Trophoblast cell (in vitro differentiated cells and primary cell): ENCODE measurements around the gene UBE2J2.

Source experiments
- DNase-seq, 2 donors: peaks; one replicate each; pipeline ENCODE4 v3.0.0-alpha.2; 2016
- H2AFZ ChIP-seq: 2 replicates; pipeline ENCODE4 v1.6.1; 2013; ENCODE audit warnings: low read length, moderate library complexity, mild to moderate bottlenecking; ENCODE audit not compliant: insufficient read depth, poor library complexity
- H2AK5ac ChIP-seq: 2 replicates; pipeline ENCODE4 v1.6.1; 2013; ENCODE audit warnings: mild to moderate bottlenecking, low read length
- H2BK120ac ChIP-seq: 2 replicates; pipeline ENCODE4 v1.6.1; 2013; ENCODE audit warnings: low read length, mild to moderate bottlenecking, moderate library complexity; ENCODE audit not compliant: insufficient read depth, poor library complexity
- H2BK12ac ChIP-seq: 2 replicates; pipeline ENCODE4 v1.6.1; 2013; ENCODE audit warnings: mild to moderate bottlenecking, low read length, moderate library complexity
- H2BK5ac ChIP-seq: 2 replicates; pipeline ENCODE4 v1.6.1; 2013; ENCODE audit warnings: low read length, low read depth, moderate library complexity, mild to moderate bottlenecking; ENCODE audit not compliant: poor library complexity
- H3K14ac ChIP-seq: 2 replicates; pipeline ENCODE4 v1.6.1; 2013; ENCODE audit warnings: mild to moderate bottlenecking, low read length
- H3K18ac ChIP-seq: 2 replicates; pipeline ENCODE4 v1.6.1; 2013; ENCODE audit warnings: mild to moderate bottlenecking, low read length
- H3K23ac ChIP-seq: 2 replicates; pipeline ENCODE4 v1.6.1; 2013; ENCODE audit warnings: low read length
- H3K27ac ChIP-seq: 2 replicates; pipeline ENCODE4 v1.5.1; 2013; ENCODE audit warnings: low read depth, mild to moderate bottlenecking, inconsistent platforms, low read length, moderate library complexity
- H3K27me3 ChIP-seq: 2 replicates; pipeline ENCODE4 v1.6.1; 2013; ENCODE audit warnings: inconsistent platforms, mild to moderate bottlenecking, low read length, moderate library complexity; ENCODE audit not compliant: insufficient read depth
- H3K36me3 ChIP-seq, 2 experiments: 1 replicate in 1 of 2; 2 replicates in 1 of 2; pipeline ENCODE4 v1.6.1; 2013; ENCODE audit warnings: low read length in 2 of 2, mild to moderate bottlenecking in 2 of 2, moderate library complexity in 1 of 2; ENCODE audit not compliant: insufficient read depth in 2 of 2, control insufficient read depth in 1 of 2
- H3K4ac ChIP-seq: 2 replicates; pipeline ENCODE4 v1.6.1; 2013; ENCODE audit warnings: low read depth, mild to moderate bottlenecking, low read length, moderate library complexity
- H3K4me1 ChIP-seq, 2 experiments: 1 replicate in 1 of 2; 2 replicates in 1 of 2; pipeline ENCODE4 v1.6.1; 2013; ENCODE audit warnings: low read length in 2 of 2, mild to moderate bottlenecking in 2 of 2, moderate library complexity in 1 of 2; ENCODE audit not compliant: insufficient read depth in 2 of 2, control insufficient read depth in 1 of 2
- H3K4me2 ChIP-seq: 2 replicates; pipeline ENCODE4 v1.6.1; 2013; ENCODE audit warnings: inconsistent platforms, mild to moderate bottlenecking, low read length, moderate library complexity
- H3K4me3 ChIP-seq: 2 replicates; pipeline ENCODE4 v1.5.1; 2013; ENCODE audit warnings: mild to moderate bottlenecking, low read depth, low read length, inconsistent platforms
- H3K79me1 ChIP-seq: one replicate; pipeline ENCODE4 v1.6.1; 2013; ENCODE audit warnings: low read length
- H3K79me2 ChIP-seq: 2 replicates; pipeline ENCODE4 v1.6.1; 2013; ENCODE audit warnings: low read length, mild to moderate bottlenecking; ENCODE audit not compliant: control insufficient read depth, insufficient read depth, poor library complexity
- H3K9ac ChIP-seq: 2 replicates; pipeline ENCODE4 v1.6.1; 2013; ENCODE audit warnings: mild to moderate bottlenecking, low read length
- H3K9me3 ChIP-seq: 2 replicates; pipeline ENCODE4 v1.6.1; 2013; ENCODE audit warnings: low read depth, mild to moderate bottlenecking, control low read depth, inconsistent platforms, low read length; ENCODE audit not compliant: insufficient read depth
- H4K12ac ChIP-seq: 2 replicates; pipeline ENCODE4 v1.6.1; 2013; ENCODE audit warnings: low read depth, mild to moderate bottlenecking, low read length, moderate library complexity
- H4K8ac ChIP-seq: 2 replicates; pipeline ENCODE4 v1.6.1; 2013; ENCODE audit warnings: low read depth, mild to moderate bottlenecking, low read length, moderate library complexity
- H4K91ac ChIP-seq: one replicate; pipeline ENCODE4 v1.6.1; 2013; ENCODE audit warnings: low read depth, mild to moderate bottlenecking, low read length, moderate library complexity
- WGBS: extraction: QIAGEN DNeasy Blood & Tissue Kit; methylation state at CpG from one replicate; pipeline ENCODE4 v1.1.7; 2013; ENCODE audit warnings: missing lambda C conversion rate; ENCODE audit not compliant: insufficient read length, insufficient coverage; ENCODE audit errors: extremely low coverage; 5-methylcytosine and 5-hydroxymethylcytosine counted together

Gene UBE2J2

DNA sequence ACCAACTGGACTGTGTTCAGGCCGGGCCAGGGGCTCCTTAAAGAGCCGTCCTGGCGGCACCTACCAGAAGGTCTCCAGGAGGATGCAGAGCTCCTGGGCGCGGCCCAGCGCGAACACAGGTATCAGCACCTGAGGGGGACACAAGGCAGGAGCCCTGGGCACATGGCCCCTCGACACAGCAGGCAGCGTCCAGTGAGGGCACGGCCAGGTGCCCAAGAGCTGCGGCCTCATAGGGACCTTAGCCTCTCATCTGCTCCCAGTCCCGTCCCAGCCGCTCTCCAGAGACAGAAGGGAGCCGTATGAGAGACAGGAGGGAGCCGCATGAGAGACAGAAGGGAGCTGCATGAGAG lies 40.6 kb upstream of the UBE2J2 start:
- H3K9me3 ChIP-seq, result no peaks in the 10 kb centered on the region
- no peak overlapping the region for H4K8ac ChIP-seq
- DNase-seq, result no peak
- no peak overlapping the region for H2AK5ac ChIP-seq
- no peak overlapping the region for H3K4me2 ChIP-seq
- H3K27me3 ChIP-seq, result no peaks in the 10 kb centered on the region
- peaks cover 5% of the 10 kb centered on the region for H3K79me2 ChIP-seq
- H3K79me1 ChIP-seq, result peaks cover 2% of the 10 kb centered on the region
- H3K14ac ChIP-seq, result no peak overlapping the region
- no peak overlapping the region for H3K9ac ChIP-seq
- H2AFZ ChIP-seq, result no peak overlapping the region
- H3K36me3 ChIP-seq, result peaks cover 69 to 72% of the 10 kb centered on the region in 2 experiments
- no peak overlapping the region for H4K12ac ChIP-seq
- no peak overlapping the region for H3K27ac ChIP-seq
- WGBS, result no CpG with 5 or more reads among the region's 15 CpGs
- no peak overlapping the region for H3K18ac ChIP-seq
- H2BK120ac ChIP-seq, result no peak overlapping the region
- no peak overlapping the region for H3K4me3 ChIP-seq
- H2BK12ac ChIP-seq, result no peak overlapping the region
- H2BK5ac ChIP-seq, result no peak overlapping the region
- H3K23ac ChIP-seq, result no peak overlapping the region
- H3K4ac ChIP-seq, result no peak overlapping the region
- H4K91ac ChIP-seq, result no peak overlapping the region
- peaks cover 11 to 16% of the 10 kb centered on the region in 2 experiments for H3K4me1 ChIP-seq

DNA sequence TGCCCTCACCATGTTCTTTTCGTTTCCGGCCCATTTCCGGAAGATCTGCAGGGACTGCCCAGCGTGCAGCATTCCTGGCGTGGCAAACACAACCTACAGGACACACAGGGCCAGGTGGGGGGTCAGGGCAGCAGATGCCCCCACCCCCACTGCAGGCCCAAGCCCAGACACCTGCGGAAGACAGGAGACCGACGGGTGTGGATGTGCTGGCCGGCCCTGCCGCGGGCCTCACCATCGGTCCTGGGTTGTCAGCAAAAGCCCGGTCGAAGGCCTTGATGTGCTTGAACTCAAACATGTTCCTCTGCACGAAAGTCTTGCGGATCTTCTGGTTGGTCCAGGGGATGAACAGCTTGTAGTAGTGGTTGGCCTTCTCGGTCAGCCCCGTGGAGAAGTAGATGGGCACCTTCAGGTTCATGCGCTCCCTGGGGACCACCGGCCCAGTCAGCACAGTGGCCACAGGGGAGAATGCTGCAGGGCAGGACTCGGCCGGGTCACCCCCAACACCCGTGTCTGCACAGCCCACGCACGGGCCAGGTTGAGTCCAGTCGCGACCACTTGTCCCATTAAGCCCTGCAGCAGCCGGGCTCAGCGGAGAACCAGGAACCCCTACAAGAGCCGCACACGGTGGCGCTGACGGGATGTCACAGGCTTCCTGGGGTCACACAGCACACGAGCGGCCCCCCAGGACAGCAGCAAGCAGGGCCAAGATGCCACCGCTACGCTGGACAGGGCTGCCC lies 40.0 kb upstream of the UBE2J2 start:
- Histone ChIP-seq H2AFZ (no peak overlapping the region), H3K79me1 (peaks cover 7% of the 10 kb centered on the region), H2BK12ac (no peak overlapping the region), H3K27me3 (no peaks in the 10 kb centered on the region), H3K18ac (no peak overlapping the region), H3K9me3 (no peaks in the 10 kb centered on the region), H3K14ac (no peak overlapping the region), H3K9ac (no peak overlapping the region), H2BK5ac (no peak overlapping the region), H2AK5ac (no peak overlapping the region), H4K91ac (no peak overlapping the region), H3K23ac (no peak overlapping the region), H3K27ac (no peak overlapping the region), H3K79me2 (peaks cover 10% of the 10 kb centered on the region), H3K4me1 (peaks cover 12 to 18% of the 10 kb centered on the region in 2 experiments), H3K36me3 (peaks cover 65 to 67% of the 10 kb centered on the region in 2 experiments), H3K4me2 (no peak overlapping the region), H4K8ac (no peak overlapping the region), H3K4me3 (no peak overlapping the region), H4K12ac (no peak overlapping the region), H2BK120ac (no peak overlapping the region), H3K4ac (no peak overlapping the region)
- no peak for DNase-seq
- WGBS, result no CpG with 5 or more reads among the region's 37 CpGs

DNA sequence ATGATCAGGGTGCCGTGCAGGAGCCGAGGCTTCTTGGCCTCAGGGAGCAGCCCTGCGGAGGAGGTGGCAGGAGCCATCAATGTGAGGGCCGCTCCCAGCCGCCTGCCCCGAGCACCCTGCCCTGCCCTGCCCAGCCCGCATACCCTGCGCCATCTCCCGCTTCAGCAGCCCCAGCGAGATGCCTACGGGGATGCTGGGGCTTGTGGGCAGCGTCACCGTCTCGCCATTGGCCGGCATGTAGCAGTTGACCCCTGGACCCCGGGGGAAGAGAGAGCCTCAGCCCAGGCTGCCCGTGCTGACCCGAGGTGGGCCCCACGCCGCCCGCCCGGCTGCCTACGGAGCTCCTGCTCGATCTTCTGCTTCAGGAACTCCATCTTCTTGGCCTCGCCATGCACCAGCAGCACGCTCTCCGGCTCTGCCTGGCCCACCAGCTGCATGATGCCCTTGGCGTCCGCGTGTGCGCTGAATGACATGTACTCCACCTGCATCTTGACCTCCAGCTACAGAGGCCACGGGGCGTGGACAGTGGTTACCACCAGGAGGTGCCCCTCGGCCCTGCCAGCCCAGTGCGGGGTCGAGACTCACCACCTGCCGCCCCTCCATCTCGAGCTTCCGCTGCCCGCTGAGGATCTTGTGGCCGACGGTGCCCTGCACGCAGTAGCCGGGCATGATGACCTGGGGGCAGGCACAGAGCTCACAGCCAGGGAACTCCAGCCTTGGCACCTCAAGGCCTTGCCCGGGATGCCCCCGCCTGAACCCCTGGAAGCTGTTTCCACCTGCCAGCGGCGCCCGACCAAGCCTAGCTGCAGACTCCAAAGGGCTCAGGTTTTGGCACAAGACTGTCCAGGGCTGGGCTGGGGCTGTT lies 39.0 kb upstream of the UBE2J2 start:
- Histone ChIP-seq H3K27ac (no peak overlapping the region), H3K4me3 (no peak overlapping the region), H2AFZ (no peak overlapping the region), H3K23ac (no peak overlapping the region), H3K18ac (no peak overlapping the region), H2BK12ac (no peak overlapping the region), H2AK5ac (no peak overlapping the region), H3K79me2 (peaks cover 15% of the 10 kb centered on the region), H4K12ac (no peak overlapping the region), H3K79me1 (peaks cover 13% of the 10 kb centered on the region), H2BK120ac (no peak overlapping the region), H3K4me2 (no peak overlapping the region), H4K91ac (no peak overlapping the region), H3K4ac (no peak overlapping the region), H3K9ac (no peak overlapping the region), H3K4me1 (peaks cover 12 to 13% of the 10 kb centered on the region in 2 experiments), H3K27me3 (no peaks in the 10 kb centered on the region), H3K9me3 (no peaks in the 10 kb centered on the region), H2BK5ac (no peak overlapping the region), H4K8ac (no peak overlapping the region), H3K14ac (no peak overlapping the region), H3K36me3 (peaks cover 65 to 67% of the 10 kb centered on the region in 2 experiments)
- no peak for DNase-seq
- no CpG with 5 or more reads among the region's 49 CpGs for WGBS

DNA sequence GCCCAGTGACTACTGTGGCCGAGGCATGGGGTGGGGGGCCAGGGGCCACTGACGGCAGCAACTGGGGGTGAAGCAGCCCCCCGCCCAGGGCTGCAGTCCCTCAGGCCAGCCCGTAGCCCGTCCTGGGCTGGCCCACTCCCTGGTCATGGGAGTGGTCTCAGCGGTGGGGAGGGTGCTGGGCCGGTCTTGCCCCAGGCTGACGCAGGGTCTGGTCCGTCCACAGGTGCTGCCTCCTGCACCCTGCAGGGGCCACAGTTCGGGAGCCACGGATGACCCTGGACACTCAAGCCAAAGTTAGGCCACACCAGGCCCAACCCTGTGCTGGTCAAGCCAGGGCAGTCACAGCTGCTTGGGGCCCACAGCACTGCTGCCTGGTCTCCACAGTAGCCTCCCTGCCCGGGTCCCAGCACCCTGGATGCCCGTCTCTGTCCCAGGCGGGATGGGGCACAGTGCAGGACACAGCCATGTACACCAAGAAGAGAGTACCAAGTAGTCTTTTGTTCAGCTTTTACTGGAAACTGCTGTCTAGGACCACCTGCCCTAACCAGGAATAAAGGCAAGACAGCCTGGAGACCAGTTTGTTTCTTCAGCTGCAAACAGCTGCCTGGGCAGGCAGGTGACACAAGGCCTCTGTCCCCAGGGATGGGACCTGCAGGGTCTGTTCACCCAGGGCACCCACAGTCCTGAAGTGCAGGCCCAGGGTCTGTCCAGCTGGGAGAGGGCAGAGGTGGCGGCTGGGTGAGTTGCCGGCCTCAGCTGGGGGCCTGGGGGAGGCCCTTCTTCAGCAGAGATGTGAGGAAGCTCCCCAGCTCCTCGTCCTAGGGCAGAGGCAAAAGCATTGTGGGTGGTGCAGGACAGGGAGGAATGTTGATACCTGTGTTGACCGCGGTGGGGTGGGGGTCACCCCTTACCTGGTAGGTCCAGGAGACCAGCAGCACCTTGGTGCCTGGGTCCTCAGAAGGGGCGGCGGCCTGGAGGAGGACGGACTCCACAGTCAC lies 37.8 kb upstream of the UBE2J2 start:
- Histone ChIP-seq H3K4me3 (no peak overlapping the region), H3K4me2 (no peak overlapping the region), H3K4me1 (peaks cover 14 to 19% of the 10 kb centered on the region in 2 experiments), H3K4ac (no peak overlapping the region), H4K12ac (no peak overlapping the region), H2AK5ac (no peak overlapping the region), H3K18ac (no peak overlapping the region), H2BK12ac (no peak overlapping the region), H3K27ac (no peak overlapping the region), H3K23ac (no peak overlapping the region), H2BK5ac (no peak overlapping the region), H3K79me1 (peaks cover 16% of the 10 kb centered on the region), H2BK120ac (no peak overlapping the region), H3K9me3 (no peaks in the 10 kb centered on the region), H3K36me3 (peaks cover 62 to 64% of the 10 kb centered on the region in 2 experiments), H3K9ac (no peak overlapping the region), H3K79me2 (peaks cover 19% of the 10 kb centered on the region), H3K27me3 (no peaks in the 10 kb centered on the region), H4K8ac (no peak overlapping the region), H4K91ac (no peak overlapping the region), H3K14ac (no peak overlapping the region), H2AFZ (no peak overlapping the region)
- no CpG with 5 or more reads among the region's 22 CpGs for WGBS
- no peak for DNase-seq
